HG03064 (cell line): ENCODE data around the gene OR10AD1.

Source experiments
- ATAC-seq: cut with Tn5 transposase; IDR thresholded peaks from one replicate; pipeline ENCODE4 v1.9.1; 2021; ENCODE audit warnings: low read depth; ENCODE audit not compliant: unreplicated experiment

The OR10AD1 gene

GRCh38 chr12:48192861-48193260 is 10.2 kb downstream of the OR10AD1 start:
- no peak for ATAC-seq

DNA sequence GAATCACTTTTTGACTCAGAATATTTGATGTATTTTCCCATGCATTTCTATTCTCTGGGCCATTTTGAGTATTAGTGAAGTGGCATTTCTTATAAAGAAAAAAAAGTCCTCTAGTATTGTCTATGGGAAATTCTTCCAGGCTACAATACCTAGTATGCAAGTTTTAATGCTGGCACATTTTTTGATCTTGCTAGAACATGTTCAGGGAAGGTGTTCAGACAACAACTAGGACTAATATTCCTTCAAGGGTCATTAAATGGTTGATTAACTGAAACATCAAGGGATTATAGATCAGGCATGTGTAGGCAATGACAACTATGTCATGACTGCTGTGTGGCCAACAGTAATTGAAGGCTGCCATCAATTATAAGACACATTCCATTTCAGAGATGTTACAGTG is 12.0 kb downstream of the OR10AD1 start:
- no peak for ATAC-seq

DNA sequence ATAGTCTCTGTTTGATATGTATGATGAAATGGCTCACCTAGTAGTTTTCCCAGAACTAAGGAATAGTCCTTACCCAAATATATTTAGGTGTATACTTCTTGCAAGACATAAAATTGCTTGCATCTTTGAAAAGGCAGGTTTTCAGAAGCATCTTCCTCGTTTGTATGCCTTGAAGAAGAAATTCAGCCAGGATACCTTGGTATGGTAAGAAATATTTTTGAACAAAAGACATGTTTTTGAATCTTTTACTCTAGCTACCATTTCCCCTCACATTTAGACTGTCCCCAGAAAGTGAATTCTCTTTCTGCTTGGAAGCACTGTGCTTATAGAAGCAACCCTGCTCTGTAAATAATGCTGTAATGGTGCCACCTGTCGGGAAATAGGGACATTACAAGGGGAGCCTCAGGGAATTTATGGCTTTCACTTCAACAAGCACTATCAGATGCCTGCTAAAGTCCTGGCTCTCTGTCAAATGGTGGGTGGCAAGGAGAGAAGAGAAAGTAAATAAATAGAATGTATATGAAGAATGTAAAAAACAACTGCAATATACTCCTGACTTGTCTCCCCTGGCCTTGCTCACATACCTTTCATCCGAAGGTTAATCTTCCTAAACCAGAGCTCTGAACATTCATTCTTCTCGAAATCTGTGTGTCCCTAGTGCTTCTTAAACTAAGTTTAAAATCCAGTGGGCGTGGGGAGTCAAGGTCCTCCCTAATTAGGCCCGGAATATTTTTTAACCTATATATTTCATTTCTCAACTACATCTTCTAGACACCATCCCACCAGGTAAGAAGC is 13.6 kb downstream of the OR10AD1 start:
- ATAC-seq = no peak

DNA sequence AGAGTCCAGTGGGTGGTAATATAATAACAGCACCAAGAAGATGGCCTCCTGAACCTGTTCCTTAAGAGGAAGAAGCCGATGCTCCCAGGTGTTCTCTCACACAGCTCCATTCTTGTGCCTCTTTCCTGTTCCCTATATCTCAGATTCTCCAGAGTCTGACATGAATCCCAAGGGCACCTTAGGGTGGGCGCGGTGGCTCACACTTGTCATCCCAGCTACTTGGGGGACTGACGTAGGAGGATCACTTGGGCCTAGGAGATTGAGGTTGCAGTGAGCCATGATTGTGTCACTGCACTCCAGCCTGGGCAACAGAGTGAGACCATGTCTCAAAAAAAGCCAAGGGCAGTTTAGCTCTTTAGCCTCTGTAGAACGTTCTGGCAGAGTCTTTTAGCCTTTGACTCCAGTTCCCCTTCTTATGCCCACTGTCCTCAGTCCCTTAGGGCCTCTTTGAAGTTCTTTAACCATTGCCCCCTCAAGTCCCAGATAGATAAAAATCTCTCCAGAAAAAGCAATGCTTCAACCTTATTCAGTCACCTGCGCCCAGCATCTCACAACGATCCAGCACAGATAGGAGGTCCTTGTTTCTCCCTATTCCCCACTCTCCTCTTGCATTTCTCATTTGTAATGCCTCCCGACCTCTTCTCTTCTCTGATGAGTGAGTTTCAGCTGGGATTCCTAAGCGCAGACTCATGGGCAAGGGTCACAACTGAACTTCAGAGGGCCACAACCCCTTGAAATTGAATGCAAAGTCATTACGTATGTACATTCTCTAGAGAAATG is 15.0 kb downstream of the OR10AD1 start:
- ATAC-seq = no peak

DNA sequence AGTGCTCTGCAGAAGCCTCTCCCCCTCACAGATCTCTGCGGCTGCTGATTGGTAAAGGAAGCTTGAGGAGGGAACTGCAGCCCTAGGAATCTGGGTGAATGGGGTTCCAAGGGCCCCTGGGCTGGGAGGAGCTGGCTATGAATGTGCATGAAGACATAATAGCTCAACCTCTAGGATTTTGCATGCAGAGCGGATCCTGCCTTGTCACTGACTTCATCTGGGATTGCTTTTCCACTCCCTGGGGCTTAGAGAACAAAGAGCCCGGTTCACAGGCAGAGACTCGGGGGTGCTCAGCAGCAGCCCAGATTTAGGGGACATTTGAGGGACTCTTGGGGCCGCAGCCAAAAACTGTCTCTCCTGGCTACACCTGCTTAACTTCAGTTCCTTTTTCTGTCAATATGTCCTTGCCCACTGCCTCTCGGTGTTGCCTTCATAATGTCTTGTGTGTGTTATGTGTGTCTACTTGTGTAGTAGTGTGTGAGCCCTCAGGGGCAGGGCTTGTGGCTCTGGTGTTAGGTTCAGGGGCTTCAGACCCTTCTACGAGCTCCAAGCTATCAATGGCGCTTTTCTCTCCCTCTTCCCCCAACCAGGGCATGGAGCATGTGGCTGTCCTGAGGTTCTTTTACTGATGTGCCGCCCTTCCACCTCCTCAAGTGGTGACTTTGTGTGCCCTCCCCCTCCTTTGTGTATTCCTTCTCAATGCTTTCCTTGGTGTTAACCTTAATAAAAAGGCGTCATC is 17.7 kb downstream of the OR10AD1 start:
- no peak for ATAC-seq

DNA sequence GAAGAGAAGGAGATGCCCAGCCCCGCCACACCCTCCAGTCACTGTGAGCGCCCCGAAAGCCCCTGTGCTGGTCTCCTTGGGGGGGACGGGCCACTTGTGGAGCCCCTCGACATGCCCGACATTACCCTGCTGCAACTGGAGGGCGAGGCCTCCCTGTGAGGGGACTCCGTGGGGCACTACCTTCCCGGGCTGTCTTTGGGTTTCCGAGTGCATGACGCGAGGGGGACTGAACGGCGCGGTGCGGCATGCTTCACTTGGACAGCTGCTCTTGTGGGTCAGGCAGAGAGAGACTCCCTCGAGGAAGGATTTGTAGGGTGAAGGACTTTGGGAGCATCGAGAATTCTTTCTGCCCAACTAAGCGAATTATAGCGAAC is 18.6 kb downstream of the OR10AD1 start:
- no peak for ATAC-seq

DNA sequence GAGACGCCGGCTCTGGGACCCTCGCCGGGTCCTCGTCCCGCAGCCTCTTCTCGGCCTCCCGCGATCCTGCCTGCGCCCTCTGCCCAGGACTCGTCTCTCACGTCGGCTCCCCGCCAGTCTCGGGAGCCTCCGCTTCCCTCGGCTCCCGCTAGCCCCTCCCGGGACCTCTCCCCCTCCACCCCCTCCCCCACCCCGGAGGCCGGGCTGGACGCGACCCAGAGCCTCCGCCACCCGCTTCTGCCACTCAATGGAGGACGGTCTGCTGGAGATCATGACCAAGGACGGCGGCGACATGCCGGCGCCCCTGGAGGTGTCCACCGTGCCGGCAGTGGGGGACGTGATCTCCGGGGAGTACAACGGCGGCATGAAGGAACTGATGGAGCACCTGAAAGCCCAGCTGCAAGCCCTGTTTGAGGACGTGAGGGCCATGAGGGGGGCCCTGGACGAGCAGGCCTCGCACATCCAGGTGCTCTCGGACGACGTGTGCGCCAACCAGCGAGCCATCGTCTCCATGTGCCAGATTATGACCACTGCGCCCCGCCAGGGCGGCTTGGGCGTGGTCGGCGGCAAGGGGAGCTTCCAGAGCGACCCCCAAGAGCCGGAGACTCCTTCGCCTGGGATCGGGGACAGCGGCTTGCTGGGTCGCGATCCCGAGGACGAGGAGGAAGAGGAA is 19.1 kb downstream of the OR10AD1 start:
- no peak for ATAC-seq

DNA sequence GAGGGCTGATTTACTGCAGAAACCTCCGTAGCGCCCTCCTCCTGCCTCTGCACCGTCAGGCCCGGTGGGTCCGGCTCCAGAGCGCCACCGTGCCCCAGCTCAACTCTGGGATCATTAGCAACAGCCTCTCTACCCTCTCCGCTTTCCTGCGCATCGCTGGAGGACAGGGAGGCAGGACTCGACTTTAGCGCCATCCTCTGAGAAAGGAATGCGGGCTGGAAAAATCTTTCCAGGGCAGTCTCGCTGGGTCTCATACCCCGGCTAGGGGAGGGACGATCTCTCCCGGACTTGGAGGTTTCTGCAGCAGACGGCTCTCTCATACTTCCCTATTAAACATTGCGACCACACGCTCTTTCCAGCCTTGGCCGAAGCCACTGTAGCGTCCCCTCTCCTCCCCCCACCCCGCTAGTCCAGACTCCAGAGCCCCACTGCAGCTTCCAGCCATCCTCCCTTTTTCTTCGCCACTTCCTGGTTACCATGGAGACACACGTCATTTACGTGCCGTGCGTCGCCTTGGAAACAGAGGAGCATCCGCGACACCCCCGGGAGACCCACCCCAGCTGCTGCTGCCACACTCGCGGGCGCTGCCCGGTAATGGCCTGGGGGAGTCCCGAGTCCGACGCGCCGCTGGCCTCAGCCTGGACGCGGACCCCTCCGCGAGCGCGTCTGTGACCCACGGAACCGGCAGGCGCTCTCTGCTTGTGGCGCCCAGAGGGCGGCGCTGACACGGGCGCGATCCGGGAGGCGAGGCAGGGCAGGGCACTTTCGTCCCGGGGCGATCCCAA is 19.8 kb downstream of the OR10AD1 start, which contains the start of gene CCDC184:
Gene CCDC184 (plus strand): TSS at position 554 of the 785 bp plus-strand sequence. CDS start 479 bp downstream, outside the sequence.
- peak; percentile 65 for ATAC-seq

GRCh38 chr12:48182631-48183030 is 20.5 kb downstream of the OR10AD1 start:
- ATAC-seq = no peak

DNA sequence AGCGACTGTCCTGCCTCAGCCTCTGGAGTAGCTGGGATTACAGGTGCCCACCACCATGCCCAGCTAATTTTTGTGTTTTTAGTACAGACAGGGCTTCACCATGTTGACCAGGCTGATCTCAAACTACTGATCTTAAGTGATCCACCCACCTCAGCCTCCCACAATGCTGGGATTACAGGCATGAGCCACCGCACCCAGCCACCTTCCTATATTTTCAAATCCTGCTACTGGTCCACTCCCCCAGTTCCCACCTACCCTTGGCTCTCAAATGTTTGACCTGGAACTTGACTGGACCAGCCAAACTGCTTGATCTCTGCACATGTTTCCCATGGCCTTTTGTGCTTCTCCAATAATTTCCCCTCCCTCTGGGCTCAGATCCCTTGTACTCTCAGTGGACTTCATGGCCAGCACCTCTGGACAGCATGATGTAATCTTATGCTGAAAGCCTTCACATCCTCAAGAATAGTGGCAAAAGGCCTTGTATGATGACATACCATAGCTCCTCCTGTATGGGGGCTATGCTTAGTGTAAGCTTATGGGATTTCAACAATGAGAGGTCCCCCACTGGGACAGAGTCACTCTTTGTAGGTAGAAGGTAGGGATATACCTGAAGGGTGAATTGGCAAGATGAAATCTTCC is 22.1 kb downstream of the OR10AD1 start:
- ATAC-seq = no peak

DNA sequence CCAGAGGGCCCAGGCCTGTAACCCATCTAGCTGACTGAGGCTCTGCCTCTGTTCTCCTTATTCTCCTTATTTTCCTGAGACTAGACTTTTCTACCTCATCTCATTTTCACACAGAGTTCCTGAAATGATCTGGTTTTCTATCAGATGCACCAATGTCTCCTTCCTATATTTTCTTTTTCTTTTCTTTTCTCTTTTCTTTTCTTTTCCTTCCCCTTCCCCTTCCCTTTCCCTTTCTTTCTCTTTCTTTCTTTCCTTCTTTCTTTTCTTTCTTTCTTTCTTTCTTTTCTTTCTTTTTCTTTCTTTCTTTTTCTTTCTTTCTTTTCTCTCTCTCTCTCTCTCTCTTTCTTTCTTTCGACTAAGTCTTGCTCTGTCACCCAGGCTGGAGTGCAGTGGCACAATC is 22.7 kb downstream of the OR10AD1 start:
- ATAC-seq = no peak

GRCh38 chr12:48179466-48179865 is 23.6 kb downstream of the OR10AD1 start:
- no peak for ATAC-seq

GRCh38 chr12:48177982-48178381 is 25.1 kb downstream of the OR10AD1 start:
- ATAC-seq = no peak

GRCh38 chr12:48176417-48176751 is 26.7 kb downstream of the OR10AD1 start:
- no peak for ATAC-seq

GRCh38 chr12:48175613-48176416 is 27.3 kb downstream of the OR10AD1 start:
- ATAC-seq = no peak

DNA sequence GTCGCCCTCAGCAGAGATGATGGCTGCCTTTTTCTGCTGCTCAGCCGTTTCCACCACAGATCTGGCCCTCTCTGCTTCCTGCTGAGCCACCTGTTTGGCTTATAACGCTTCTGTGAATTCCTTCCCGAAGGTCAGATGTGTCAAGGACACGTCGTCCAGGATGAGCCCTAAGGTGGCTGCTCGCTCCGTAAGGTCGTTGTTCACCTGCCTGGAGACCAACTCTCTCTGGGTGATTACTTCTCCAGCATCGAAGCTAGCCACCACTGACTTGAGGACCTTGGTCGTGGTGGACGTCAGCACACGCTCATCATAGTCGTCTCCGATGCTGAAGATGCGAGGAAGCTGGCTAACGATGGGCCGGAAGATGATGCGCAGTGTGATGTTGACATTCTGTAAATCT is 34.1 kb downstream of the OR10AD1 start:
- ATAC-seq = no peak

- ATAC-seq = no peak
These were observed 37.8 kb downstream of the OR10AD1 start for GRCh38 chr12:48165089-48165981.

- no peak for ATAC-seq
These were observed 38.6 kb downstream of the OR10AD1 start for GRCh38 chr12:48164451-48164850.
